RKO (cell line): Measurements from ENCODE around the gene ACAD11.
"Not testable (repeated sequence)": the region's sequence is repeated elsewhere in the genome, so short reads cannot be mapped to it uniquely, and the experiment has no call there.

Experiments
- DNase-seq: peaks from one replicate; pipeline ENCODE4 v3.0.0-alpha.2; 2016; ENCODE audit warnings: low spot score

ACAD11 gene

GRCh38 chr3:132645058-132645457 lies 14.6 kb downstream of the ACAD11 start:
- no peak for DNase-seq

DNA sequence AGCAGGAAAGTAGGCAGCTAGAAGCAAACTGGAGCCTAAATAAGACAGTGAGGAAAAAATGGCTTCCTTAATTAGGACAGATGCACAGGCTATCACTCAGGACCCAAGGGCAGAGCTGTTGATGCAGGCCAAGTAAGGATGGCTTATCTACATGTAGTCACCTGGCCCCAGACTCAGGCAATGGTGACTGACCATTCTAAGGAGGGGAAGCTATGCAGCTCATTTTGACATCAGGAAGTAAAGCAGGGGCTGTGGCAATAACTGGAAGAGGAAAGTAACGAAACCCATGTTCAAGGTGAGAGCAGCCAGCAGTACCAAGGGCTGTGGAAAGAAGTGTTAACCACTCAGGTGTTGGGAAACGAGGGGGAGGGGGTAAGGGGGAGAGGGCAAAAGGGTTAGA lies 16.2 kb downstream of the ACAD11 start:
- DNase-seq = no peak

DNA sequence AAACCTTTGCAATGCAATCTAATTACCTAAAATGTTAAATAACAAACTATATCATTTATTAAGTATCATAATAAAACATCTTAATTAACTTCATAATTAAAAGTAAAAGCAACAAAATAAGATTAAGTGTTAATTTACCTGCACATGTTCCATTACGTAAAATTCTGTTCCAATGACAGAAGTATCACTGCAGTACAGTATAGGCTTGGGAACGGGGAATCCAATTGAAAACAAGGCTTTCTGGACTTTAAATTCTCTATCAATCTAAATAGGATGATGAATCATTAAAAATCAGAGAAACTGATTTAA lies 17.1 kb downstream of the ACAD11 start:
- DNase-seq = no peak

- peak; percentile 73 for DNase-seq
These were observed 17.6 kb downstream of the ACAD11 start for GRCh38 chr3:132641837-132642538.

- not testable (repeated sequence) for DNase-seq
These were observed 18.2 kb downstream of the ACAD11 start for GRCh38 chr3:132641427-132641826.

DNA sequence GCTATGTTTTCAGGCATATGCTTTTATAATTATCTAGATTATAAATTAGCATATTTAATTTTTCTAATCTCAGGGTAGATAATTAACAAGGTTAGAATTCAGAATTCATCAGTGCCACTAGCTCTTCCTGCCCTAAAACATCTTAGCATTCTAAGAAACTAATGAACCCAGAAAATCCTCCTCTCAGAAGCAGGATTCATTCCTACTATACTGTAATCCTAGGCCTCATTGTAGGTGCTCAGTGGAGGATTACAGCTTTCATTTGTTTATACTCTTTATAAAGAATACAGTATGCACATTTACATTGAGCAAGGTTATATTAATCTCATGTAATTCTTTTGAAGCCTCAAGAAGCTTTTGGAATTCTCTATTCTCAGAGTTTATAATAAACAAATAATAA lies 20.9 kb downstream of the ACAD11 start:
- DNase-seq = no peak

GRCh38 chr3:132637590-132637989 lies 22.0 kb downstream of the ACAD11 start:
- DNase-seq = no peak

- no peak for DNase-seq
These were observed 24.6 kb downstream of the ACAD11 start for GRCh38 chr3:132635052-132635451.

DNA sequence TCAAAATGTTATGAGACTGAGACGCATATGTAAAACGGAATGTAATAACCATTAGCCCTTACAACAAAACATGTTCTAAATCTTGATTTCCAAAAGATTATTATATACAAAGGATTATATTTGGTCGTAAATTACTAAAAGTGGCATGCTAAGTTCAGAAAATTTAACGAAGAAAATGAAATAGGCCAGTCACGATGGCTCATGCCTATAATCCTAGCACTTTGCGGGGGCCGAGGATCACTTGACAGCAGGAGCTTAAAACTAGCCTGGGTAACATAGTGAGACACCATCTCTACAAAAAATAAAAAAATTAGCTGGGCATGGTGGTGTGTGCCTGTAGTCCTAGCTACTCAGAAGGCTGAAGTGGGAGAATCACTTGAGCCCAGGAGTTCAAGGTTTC lies 29.0 kb downstream of the ACAD11 start:
- DNase-seq = no peak

GRCh38 chr3:132629928-132630327 lies 29.7 kb downstream of the ACAD11 start:
- peak; percentile 91 for DNase-seq

DNA sequence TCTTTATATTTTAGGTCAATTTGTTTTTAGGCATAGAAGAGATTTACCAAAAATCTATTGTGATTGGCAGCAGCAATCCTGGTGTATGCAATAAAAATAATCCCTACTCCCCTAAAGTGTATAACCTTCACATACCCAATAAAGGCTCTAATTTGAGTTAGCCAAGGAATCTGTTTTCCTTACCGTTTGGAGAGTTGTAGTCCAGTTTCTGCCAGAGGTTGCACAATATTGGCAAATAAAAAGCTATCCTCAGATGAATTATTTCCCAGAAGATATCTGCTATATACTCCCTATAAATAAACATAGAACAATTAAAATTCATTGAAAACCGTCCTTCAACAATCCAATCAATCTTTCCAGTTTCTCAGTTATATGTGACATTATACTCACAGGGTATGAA lies 31.5 kb downstream of the ACAD11 start:
- no peak for DNase-seq

DNA sequence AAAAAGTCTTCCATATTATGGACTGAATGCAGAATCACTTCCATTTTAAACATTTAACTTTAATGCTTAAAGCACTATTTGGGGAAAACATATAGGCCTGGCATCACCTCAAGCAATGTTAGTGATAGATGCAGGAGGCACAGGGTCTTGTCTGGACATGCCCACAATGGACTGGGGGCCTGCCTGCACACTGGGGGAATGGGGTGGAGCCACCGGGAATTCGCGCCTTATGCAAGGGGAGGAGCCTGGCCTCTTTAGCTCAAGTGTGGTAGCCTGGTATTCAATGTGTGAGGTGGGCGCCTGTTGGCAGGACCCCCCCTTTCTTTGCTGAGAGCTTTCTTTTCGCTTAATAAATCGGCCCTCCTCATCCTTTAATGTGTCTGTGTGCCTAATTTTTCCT lies 32.7 kb downstream of the ACAD11 start:
- DNase-seq = no peak

DNA sequence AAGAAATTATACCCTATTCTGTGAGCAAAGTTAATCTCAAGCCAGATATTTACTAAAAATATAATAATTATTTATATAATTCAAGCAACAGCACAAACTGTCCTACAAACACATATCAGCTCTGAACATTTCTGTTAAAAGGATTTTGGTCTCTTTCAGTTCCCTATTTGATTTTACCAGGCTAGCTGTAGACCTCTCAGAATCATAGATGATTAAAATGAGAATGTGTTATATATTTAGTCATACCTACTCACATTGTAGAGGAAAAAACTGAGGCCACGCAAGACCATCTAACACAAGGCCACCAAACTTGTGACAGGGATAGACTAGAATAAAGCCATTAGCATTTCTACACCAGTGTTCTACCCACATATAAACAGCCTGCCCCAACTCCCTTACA lies 34.0 kb downstream of the ACAD11 start:
- DNase-seq = no peak

- DNase-seq = no peak
These were observed 34.8 kb downstream of the ACAD11 start for GRCh38 chr3:132624790-132625189.

- DNase-seq = no peak
These were observed 36.0 kb downstream of the ACAD11 start for GRCh38 chr3:132623646-132624045.

DNA sequence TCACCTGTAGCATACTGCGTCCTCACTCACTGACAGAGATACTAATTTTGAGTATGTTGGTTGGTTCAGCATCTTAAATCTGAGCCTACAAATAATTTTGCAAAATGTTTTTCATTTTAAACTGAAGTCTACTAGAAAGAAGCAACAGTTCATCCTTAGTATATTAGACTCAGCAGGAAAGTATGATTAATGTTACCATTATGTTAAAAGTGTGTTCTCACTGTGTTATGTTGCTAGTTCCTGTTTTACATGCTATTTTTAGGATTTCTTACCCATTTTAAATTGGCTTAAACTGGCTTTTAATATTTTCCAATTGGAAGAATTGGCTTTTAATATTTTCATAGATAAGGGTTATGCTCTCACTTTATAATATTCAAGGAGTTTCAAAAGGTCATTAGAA lies 36.8 kb downstream of the ACAD11 start:
- no peak for DNase-seq

- no peak for DNase-seq
These were observed 37.5 kb downstream of the ACAD11 start for GRCh38 chr3:132622148-132622547.

- no peak for DNase-seq
These were observed 42.8 kb downstream of the ACAD11 start for GRCh38 chr3:132616780-132617179.

GRCh38 chr3:132615881-132616280 lies 43.7 kb downstream of the ACAD11 start:
- no peak for DNase-seq

DNA sequence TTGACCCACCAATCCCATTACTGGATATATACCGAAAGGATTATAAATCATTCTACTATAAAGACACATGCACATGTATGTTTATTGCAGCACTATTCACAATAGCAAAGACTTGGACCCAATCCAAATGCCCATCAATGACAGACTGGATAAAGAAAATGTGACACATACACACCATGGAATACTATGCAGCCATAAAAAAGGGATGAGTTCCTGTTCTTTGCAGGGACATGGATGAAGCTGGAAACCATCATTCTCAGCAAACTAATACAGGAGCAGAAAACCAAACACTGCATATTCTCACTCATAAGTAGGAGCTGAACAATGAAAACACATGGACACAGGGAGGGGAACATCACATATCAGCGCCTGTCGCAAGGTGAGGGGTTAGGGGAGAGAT lies 44.3 kb downstream of the ACAD11 start:
- not testable (repeated sequence) for DNase-seq

GRCh38 chr3:132606620-132607019 lies 53.0 kb downstream of the ACAD11 start:
- DNase-seq = not testable (repeated sequence)

DNA sequence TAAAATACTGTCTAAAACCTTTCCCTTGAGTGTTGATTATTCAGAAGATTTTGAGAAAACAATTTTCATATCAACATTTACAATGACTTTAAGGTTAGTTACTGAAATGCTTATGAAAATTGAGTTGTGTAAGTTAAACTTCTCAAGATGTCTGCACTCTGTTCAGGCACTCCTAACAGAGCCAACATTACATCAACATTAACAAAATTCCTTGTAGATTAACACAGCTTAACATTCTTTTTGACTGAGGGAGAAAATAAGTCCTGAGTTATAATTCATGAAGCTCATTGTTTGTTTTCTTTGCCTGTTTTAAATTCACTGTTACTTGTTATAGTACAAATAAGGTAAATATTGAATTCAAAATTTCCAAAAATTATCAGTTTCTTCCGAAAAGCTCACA lies 53.5 kb downstream of the ACAD11 start:
- DNase-seq = no peak

- no peak for DNase-seq
These were observed 54.2 kb downstream of the ACAD11 start for GRCh38 chr3:132605374-132605792.

GRCh38 chr3:132600614-132601013 lies 59.0 kb downstream of the ACAD11 start:
- not testable (repeated sequence) for DNase-seq

DNA sequence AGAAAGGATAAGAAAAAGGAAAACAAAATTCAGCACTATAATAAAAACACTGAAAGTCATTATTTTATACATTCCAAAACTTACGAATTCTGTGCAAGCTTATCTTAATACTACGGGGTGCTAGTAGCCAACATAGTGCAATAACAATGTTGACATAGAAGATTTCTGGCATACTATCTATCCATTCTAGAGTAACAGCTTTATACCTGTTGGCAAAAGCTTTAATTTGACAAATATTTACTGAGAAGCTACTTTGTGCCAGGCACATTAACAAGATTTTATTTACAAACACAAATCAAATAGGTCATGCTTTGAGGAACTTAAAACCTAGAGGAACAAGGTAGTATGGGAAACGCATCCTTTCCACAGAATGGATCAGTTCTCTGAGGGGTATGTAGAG lies 61.4 kb downstream of the ACAD11 start:
- DNase-seq = no peak
